ENCODE results near the gene LOXL3. TPM values are rescaled to one million over a fixed set of nuclear protein-coding genes. Genes with fewer than 3 reads are reported as not detected.

LOXL3 gene
- total RNA-seq, 6 donors from 2014 or later, result 3.6 to 28.3 (median 10.3) TPM

GRCh38 chr2:74585406-74586185 lies 31.9 kb upstream of the LOXL3 start:
- Histone ChIP-seq H3K27me3 (no peaks in the 10 kb centered on the region), H3K9me3 (no peaks in the 10 kb centered on the region), H3K27ac (no peak overlapping the region), H3K36me3 (no peaks in the 10 kb centered on the region), H3K4me1 (peaks cover 0 to 6% (median 2%) of the 10 kb centered on the region in 4 donors), H3K4me3 (no peak overlapping the region)
- WGBS, 2 donors, result 27 to 46% methylated on average over 4 of the region's 4 CpGs
- ATAC-seq (ENCODE audit: low FRiP score in 2 of 2) (no peak), DNase-seq (peak in 1 of 2 donors; percentile 29)
- TF ChIP-seq EP300 (IDR thresholded peaks at IDR 0.05) (no peak), POLR2A (IDR thresholded peaks at IDR 0.05) (no peak), POLR2AphosphoS5 (IDR thresholded peaks at IDR 0.05) (no peak), CTCF (IDR thresholded peaks at IDR 0.05) (no peak)

GRCh38 chr2:74584088-74584645 lies 30.4 kb upstream of the LOXL3 start:
- 60 to 63% methylated on average over 2 of the region's 2 CpGs for WGBS, 2 donors
- Histone ChIP-seq H3K4me1 (peaks cover 0 to 6% (median 2%) of the 10 kb centered on the region in 4 donors), H3K27ac (no peak overlapping the region), H3K36me3 (no peaks in the 10 kb centered on the region), H3K4me3 (no peak overlapping the region), H3K27me3 (no peaks in the 10 kb centered on the region), H3K9me3 (no peaks in the 10 kb centered on the region)
- no peak for ATAC-seq (ENCODE audit: low FRiP score in 2 of 2)
- no peak for DNase-seq
- TF ChIP-seq POLR2AphosphoS5 (IDR thresholded peaks at IDR 0.05), result no peak
- no peak for TF ChIP-seq POLR2A (IDR thresholded peaks at IDR 0.05)
- no peak for TF ChIP-seq CTCF (IDR thresholded peaks at IDR 0.05)
- TF ChIP-seq EP300 (IDR thresholded peaks at IDR 0.05), result no peak

GRCh38 chr2:74583504-74583903 lies 29.8 kb upstream of the LOXL3 start:
- H3K4me3 ChIP-seq, result no peak overlapping the region
- H3K27me3 ChIP-seq, result no peaks in the 10 kb centered on the region
- no peak for DNase-seq
- TF ChIP-seq POLR2A (IDR thresholded peaks at IDR 0.05) (no peak), CTCF (IDR thresholded peaks at IDR 0.05) (no peak), POLR2AphosphoS5 (IDR thresholded peaks at IDR 0.05) (no peak), EP300 (IDR thresholded peaks at IDR 0.05) (no peak)
- H3K27ac ChIP-seq, result no peak overlapping the region
- no peak for ATAC-seq (ENCODE audit: low FRiP score in 2 of 2)
- H3K36me3 ChIP-seq, result no peaks in the 10 kb centered on the region
- no peaks in the 10 kb centered on the region for H3K9me3 ChIP-seq
- peaks cover 0 to 6% (median 2%) of the 10 kb centered on the region in 4 donors for H3K4me1 ChIP-seq

- H3K36me3 ChIP-seq, result no peaks in the 10 kb centered on the region
- H3K9me3 ChIP-seq, result no peaks in the 10 kb centered on the region
- H3K27ac ChIP-seq, result no peak overlapping the region
- no peak overlapping the region for H3K4me3 ChIP-seq
- H3K27me3 ChIP-seq, result no peaks in the 10 kb centered on the region
- DNase-seq (no peak), ATAC-seq (ENCODE audit: low FRiP score in 2 of 2) (no peak)
- WGBS, 2 donors, result 71 to 78% methylated on average over 2 of the region's 2 CpGs
- H3K4me1 ChIP-seq, result peaks cover 0 to 10% (median 6%) of the 10 kb centered on the region in 4 donors
- TF ChIP-seq POLR2A (IDR thresholded peaks at IDR 0.05), result no peak
- no peak for TF ChIP-seq POLR2AphosphoS5 (IDR thresholded peaks at IDR 0.05)
- no peak for TF ChIP-seq EP300 (IDR thresholded peaks at IDR 0.05)
- TF ChIP-seq CTCF (IDR thresholded peaks at IDR 0.05), result no peak
These were observed 28.4 kb upstream of the LOXL3 start for GRCh38 chr2:74582184-74582583.

Measured in upper lobe of left lung (tissue), 6 donors.